ENCODE measurements around the gene SHROOM3.

DNA sequence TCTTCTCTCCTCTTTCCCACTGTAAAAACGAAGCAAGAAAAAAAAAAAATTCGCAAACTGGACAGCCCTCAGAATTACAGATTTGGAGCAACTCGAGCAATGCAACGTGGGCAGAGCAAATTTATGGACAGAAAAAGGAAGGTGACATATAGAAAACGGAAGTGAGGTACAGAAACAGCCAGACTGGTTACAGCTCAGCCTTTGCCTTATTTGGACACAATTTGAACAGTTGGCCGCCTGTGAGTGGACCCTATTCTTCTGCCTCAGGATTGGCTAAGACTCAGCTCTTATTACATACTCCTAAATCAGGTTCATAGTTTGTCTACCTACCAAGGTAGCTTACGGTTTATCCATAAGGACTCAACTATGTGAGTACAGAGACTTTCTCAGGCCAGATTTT is 364.1 kb downstream of the SHROOM3 start:
- TF ChIP-seq EP300 (conservative IDR thresholded peaks at IDR 0.05; ENCODE audit: poor library complexity, severe bottlenecking), result no peak
- TF ChIP-seq, protein P1, sequence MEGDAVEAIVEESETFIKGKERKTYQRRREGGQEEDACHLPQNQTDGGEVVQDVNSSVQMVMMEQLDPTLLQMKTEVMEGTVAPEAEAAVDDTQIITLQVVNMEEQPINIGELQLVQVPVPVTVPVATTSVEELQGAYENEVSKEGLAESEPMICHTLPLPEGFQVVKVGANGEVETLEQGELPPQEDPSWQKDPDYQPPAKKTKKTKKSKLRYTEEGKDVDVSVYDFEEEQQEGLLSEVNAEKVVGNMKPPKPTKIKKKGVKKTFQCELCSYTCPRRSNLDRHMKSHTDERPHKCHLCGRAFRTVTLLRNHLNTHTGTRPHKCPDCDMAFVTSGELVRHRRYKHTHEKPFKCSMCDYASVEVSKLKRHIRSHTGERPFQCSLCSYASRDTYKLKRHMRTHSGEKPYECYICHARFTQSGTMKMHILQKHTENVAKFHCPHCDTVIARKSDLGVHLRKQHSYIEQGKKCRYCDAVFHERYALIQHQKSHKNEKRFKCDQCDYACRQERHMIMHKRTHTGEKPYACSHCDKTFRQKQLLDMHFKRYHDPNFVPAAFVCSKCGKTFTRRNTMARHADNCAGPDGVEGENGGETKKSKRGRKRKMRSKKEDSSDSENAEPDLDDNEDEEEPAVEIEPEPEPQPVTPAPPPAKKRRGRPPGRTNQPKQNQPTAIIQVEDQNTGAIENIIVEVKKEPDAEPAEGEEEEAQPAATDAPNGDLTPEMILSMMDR (IDR thresholded peaks at IDR 0.05; ENCODE audit: poor library complexity, severe bottlenecking), result no peak
- no peak for TF ChIP-seq POLR2AphosphoS5 (IDR thresholded peaks at IDR 0.05)
- TF ChIP-seq MXI1 (conservative IDR thresholded peaks at IDR 0.05; ENCODE audit: poor library complexity, severe bottlenecking), result no peak
- no peak for TF ChIP-seq REST (IDR thresholded peaks at IDR 0.05; ENCODE audit: borderline replicate concordance)
- TF ChIP-seq EZH2 (IDR thresholded peaks at IDR 0.05; ENCODE audit: borderline replicate concordance, insufficient read depth, low read length, poor library complexity, severe bottlenecking), result no peak
- no peak for TF ChIP-seq SMC3 (conservative IDR thresholded peaks at IDR 0.05; ENCODE audit: poor library complexity)
- no peak for TF ChIP-seq TAF1 (IDR thresholded peaks at IDR 0.05; ENCODE audit: low read depth)
- TF ChIP-seq RAD21 (conservative IDR thresholded peaks at IDR 0.05), result no peak

All from neural cell (in vitro differentiated cells).